ENCODE results near the gene FAM124B.

DNA sequence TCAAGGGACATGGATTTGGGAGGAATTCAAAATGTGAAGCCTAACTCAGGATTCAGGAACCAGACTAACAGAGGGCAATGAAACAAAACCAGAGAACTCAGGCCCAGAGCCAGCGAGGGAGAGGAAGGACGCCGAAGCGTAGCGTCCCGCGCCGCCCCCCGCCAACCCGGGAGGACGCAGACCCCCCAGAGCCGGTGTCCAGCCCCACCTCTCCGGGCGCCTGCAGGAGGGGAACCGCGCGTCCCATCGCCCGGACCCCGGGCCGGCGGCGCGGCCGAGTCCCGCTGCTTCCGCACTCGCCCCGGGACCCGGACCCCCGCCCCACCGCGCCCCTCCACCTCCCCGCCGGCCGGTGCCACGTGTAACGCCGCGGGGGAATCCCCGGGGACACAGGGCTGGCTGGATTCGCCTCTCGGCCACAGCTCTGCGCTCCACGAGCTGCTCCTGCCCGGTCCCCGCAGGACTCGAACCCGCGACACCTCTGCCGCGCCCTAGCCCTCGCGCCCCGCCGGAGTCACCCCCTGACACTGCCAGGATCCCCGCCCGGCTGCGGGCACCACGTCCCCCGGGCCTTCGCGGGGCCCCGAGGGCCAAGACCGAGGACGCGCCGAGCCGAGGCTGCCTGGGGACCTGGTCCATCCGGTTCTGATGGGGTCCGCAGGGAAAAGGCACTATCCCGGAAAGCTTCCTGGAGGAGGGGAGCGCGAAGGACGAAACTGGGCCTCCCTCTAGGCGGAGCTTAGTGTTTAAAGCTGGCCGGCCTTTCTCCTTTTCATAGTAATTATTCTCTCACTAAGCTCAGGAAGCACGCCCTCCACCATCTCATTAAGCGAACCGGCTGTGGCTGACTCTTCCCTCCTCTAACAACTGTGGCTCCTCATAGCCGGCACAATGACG lies 40.4 kb upstream of the FAM124B start:
- TF ChIP-seq, protein P1, sequence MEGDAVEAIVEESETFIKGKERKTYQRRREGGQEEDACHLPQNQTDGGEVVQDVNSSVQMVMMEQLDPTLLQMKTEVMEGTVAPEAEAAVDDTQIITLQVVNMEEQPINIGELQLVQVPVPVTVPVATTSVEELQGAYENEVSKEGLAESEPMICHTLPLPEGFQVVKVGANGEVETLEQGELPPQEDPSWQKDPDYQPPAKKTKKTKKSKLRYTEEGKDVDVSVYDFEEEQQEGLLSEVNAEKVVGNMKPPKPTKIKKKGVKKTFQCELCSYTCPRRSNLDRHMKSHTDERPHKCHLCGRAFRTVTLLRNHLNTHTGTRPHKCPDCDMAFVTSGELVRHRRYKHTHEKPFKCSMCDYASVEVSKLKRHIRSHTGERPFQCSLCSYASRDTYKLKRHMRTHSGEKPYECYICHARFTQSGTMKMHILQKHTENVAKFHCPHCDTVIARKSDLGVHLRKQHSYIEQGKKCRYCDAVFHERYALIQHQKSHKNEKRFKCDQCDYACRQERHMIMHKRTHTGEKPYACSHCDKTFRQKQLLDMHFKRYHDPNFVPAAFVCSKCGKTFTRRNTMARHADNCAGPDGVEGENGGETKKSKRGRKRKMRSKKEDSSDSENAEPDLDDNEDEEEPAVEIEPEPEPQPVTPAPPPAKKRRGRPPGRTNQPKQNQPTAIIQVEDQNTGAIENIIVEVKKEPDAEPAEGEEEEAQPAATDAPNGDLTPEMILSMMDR (IDR thresholded peaks at IDR 0.05; ENCODE audit: low read length), result no peak
- TF ChIP-seq EZH2 (IDR thresholded peaks at IDR 0.05; ENCODE audit: borderline replicate concordance, low read length), result no peak

All from OCI-LY1 (cell line).